Stimulated activated CD4-positive, alpha-beta T cell treated with anti-CD3 and anti-CD28 coated beads, Interleukin-12 subunit alpha, Interleukin-12 subunit beta, amount 100 ng/mL, for 48 hours (primary cell): Measurements from ENCODE around the gene ZDHHC4.
"Not testable (repeated sequence)": the region's sequence is repeated elsewhere in the genome, so short reads cannot be mapped to it uniquely, and the experiment has no call there.

Experiments used
- DNase-seq, 3 donors: peaks; one replicate each; pipeline ENCODE4 v3.0.0-alpha.2; 2020; ENCODE audit warnings: low read depth in 2 of 3, low spot score in 1 of 3

The ZDHHC4 gene

GRCh38 chr7:6559896-6560295 is 17.4 kb upstream of the ZDHHC4 start:
- DNase-seq, result no peak

- DNase-seq, result no peak
These were observed 15.1 kb upstream of the ZDHHC4 start for GRCh38 chr7:6562106-6562505.

- DNase-seq, result no peak
These were observed 13.1 kb upstream of the ZDHHC4 start for GRCh38 chr7:6563936-6564770.

GRCh38 chr7:6565655-6566054 is 11.6 kb upstream of the ZDHHC4 start:
- DNase-seq, result no peak

DNA sequence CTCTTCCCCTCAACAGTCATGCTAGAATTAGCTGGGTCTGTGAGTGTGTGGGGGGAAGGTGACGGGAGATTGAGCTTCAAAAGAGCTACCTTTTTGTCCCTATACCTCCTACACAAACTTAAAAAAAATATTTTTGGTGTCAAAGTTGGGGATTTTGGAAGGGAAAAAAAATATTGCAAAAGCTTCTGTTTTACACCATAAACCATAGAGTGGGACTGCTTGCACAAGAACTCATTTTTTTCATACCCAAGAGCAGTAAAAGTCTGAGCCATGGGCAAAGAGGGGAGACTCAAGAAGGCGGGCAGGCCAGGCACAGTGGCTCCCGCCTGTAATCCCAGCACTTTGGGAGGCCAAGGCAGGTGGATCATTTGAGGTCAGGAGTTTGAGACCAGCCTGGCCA is 9.4 kb upstream of the ZDHHC4 start:
- DNase-seq, result no peak

DNA sequence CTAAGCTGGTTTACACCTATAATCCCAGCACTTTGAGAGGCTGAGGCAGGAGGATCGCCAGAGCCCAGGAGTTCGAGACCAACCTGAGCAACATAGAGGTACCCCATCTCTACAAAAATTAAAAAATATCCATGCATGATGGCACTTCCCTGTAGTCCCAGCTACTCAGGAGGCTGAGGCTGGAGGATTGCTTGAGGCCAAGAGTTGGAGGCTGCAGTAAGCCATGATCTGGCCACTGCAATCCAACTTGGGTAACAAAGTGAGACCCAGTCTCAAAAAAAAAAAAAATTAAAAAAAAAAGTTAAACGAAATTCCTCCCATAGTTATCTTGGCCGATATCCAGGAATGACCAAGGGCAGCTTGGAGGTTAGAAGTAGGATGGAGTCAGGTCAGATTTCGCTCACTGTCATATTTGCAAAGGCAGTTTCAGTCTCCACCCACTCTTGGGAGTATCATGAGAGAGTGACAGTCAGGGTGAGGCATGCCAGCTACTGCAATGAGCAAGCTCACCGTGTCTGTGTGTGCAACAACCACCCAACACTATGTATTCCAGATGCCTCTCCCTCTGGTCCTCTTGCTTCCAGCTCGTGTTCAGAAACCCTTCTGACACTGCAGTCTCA is 6.0 kb upstream of the ZDHHC4 start:
- DNase-seq, result no peak

DNA sequence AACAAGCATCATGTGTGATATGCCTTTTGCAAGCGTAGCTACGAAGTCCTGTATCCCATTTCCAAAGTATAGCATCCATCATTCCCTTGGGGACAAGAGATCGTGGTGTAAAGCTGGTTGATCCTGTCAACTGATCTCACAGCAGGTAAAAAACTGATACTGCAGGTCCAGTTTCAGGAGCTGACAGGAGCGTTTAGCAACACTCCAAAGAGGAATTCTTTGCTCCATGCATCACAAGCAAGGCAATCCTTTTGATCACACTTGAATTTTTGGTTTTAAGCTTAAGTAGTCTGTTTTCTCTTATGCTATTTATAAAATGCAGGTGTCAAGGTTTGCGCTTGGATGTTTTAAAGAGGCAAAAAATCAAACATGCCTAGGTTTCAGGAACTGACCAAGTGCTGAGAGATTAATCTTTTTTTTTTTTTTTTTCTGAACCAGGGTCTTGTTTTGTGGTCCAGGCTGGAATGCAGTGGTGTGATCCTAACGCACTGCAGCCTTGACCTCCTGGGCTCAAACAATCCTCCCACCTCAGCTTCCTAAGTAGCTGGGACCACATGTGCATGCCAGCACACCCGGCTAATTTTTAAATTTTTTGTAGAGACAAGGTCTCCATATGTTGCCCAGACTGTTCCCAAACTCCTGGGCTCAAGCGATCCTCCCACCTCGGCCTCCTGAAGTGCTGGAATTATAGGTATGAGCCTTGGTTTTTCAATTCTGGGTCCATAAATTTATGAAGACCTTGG is 1.8 kb upstream of the ZDHHC4 start:
- DNase-seq, result no peak

- DNase-seq, result no peak
These were observed 1.0 kb upstream of the ZDHHC4 start for GRCh38 chr7:6576024-6576866.

- DNase-seq, result not testable (repeated sequence)
These were observed 336 bp upstream of the ZDHHC4 start for GRCh38 chr7:6576867-6577368.

GRCh38 chr7:6578114-6579084 is 1.1 kb downstream of the ZDHHC4 start:
- no peak for DNase-seq

GRCh38 chr7:6579446-6579845 is 2.2 kb downstream of the ZDHHC4 start:
- no peak for DNase-seq

GRCh38 chr7:6585746-6586432 is 8.6 kb downstream of the ZDHHC4 start:
- not testable (repeated sequence) for DNase-seq

- DNase-seq, result no peak
These were observed 11.3 kb downstream of the ZDHHC4 start for GRCh38 chr7:6588566-6588965.

DNA sequence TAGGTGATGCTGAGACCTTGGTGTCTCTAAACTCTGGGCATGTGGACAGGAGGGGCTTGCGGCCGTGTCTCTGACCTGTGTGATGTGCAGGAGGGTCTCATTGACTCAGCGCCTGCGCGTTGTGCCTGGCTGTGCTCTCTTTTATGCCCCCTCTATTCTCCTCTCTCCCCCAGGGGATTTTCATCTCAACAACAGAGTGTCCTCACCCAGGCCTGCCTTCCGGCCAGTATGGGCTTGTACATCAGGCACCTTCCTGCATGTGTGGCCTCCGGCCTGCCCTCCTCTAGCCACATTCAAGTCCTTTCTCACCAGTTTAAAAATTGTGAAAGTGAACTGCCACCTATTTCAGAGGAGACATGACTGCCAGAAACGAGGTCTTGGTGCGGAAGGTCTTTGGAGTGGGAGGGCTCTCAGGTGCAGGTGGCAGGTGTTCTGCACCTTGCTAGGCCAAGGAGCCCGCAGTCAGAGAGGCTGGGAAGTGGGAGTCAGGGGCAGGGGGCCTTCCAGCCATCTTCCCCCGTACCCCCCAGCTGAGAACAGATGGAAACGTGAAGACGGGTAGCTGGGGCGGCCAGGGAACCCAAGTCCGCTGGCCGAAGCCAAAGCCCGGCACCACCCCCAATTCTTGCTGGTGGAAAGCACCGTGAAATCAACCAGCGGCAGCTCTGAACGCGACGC is 12.0 kb downstream of the ZDHHC4 start:
- no peak for DNase-seq

DNA sequence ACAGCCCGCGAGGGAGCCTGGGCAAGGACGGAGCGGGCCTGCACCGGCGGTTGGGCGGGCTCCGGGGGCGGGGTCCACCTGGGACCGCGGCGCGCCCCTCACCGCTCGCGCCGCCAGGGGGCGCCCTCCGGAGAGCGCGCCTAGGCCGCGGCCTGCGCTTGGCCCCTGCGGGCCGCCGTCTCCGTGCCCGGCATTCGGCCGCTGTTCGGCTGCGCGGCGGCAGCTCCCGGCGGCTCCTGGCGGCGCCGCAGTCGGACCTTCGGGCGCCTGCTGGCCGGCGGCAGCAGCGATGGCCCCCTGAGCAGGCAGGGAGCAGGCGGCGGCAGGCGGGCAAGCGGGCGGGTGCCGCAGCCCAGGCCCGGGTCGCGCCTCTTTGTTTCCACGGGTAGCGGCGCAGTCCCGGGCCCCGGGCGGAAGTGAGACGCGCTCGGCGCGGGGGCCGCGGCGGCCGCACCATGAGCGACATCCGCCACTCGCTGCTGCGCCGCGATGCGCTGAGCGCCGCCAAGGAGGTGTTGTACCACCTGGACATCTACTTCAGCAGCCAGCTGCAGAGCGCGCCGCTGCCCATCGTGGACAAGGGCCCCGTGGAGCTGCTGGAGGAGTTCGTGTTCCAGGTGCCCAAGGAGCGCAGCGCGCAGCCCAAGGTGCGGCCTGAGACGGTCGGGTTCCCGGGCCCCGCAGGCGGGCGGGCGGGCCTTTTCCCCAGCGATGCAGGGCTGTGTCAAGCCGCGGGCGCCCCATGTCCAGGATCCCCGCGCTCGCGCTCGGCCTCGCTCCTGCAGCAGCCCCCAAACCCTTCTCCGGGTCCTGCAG is 12.8 kb downstream of the ZDHHC4 start, which contains the start of gene INTS15:
Gene INTS15, plus strand, starts transcription at position 193 of the 816 bp plus-strand sequence. Its CDS starts 263 bp downstream, at position 456.
- peak; percentile 57 to 79 (median 63) for DNase-seq

DNA sequence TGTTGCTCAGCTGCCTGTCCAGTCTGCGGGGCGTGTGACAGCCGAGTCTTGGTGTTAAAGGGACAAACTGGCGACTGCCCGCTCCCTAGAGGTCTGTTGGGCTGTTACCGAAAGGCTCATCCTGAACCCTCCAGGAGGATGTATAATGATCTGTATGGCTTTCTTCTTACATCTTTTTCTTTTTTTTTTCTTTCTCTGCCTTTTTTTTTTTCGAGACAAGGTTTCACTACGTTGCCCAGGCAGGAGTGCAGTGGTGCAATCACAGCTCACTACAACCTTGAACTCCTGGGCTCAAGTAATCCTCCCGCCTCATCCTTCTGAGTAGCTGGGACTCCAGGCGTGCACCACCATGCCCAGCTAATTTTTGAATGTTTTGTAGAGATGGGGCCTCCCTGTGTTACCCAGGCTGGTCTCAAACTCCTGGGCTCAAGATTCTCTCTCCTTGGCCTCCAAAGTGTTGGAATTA is 13.4 kb downstream of the ZDHHC4 start:
- DNase-seq, result no peak

DNA sequence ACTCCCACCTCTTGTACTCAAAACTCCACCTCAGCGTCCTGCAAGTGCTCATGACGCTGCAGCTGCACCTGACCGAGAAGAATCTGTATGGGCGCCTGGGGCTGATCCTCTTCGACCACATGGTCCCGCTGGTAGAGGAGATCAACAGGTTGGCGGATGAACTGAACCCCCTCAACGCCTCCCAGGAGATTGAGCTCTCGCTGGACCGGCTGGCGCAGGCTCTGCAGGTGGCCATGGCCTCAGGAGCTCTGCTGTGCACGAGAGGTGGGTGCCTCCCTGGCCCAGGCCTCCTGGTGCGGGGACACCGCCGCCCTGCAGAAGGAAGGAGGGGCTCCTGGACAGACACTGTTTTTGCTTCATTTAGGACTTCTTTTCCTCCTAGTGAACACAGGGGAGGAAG is 22.8 kb downstream of the ZDHHC4 start:
- DNase-seq, result no peak
